Measurements from ENCODE around the gene NPHP3.

DNA sequence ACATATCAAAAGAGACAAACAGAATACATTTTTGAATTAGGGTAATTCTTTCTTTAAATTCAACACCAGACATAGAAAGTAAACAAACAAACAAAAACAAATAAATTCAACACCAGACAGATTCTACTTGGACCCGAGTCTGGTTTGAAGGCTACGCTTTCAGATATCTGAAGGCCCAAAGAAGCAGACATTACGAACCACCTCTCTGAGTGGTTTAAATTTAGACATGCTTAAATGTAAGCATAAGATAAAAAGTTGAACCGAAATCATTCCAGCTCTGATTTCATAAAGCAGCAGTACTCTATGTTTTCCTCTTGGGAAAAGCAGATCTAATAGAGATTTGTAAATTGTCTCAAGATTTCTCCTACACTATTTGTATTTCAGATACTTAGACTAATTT, 32.2 kb downstream of the NPHP3 start:
- TF ChIP-seq CTCF (IDR thresholded peaks at IDR 0.05) (no peak), POLR2A (IDR thresholded peaks at IDR 0.05; ENCODE audit: low read depth) (no peak), EP300 (IDR thresholded peaks at IDR 0.05) (no peak), POLR2AphosphoS5 (IDR thresholded peaks at IDR 0.05) (no peak)

Data from esophagus muscularis mucosa (tissue), 4 donors.